Right lobe of liver (tissue), 6 donors: Measurements from ENCODE around the gene MSMB. TPM values are rescaled to one million over a fixed set of nuclear protein-coding genes. Genes with fewer than 3 reads are reported as not detected.
A peak's percentile ranks its signal among the peaks of the same experiment; 100 is the strongest.

ENCODE experiments used
- ATAC-seq, 4 donors: fragments of 200-7000 bp; cut with Tn5 transposase; one replicate each; pipeline ENCODE4 v1.9.1; 2020; ENCODE audit warnings: mild to moderate bottlenecking in 4 of 4, moderate library complexity in 4 of 4
- DNase-seq, 3 donors: peaks; one replicate each; pipeline ENCODE4 v3.0.0-alpha.2; 2020
- H3K27ac ChIP-seq, 3 donors: fragments of 200-600 bp; one replicate each; pipeline ENCODE4 v1.8.0; 2022
- H3K27me3 ChIP-seq, 2 donors: fragments of 200-600 bp; one replicate each; pipeline ENCODE4 v1.8.0; 2022
- H3K36me3 ChIP-seq, 4 donors: fragments of 200-600 bp; sonication (generic) in 1 of 4; one replicate each; pipeline versions ENCODE4 v1.5.1 to v1.8.0; 2017 to 2022; ENCODE audit warnings: control low read depth in 1 of 4
- H3K4me1 ChIP-seq, 4 donors: fragments of 200-600 bp; sonication (generic) in 1 of 4; one replicate each; pipeline versions ENCODE4 v1.5.1 to v1.8.0; 2017 to 2022; ENCODE audit warnings: control low read depth in 1 of 4
- H3K4me3 ChIP-seq, 3 donors: fragments of 200-600 bp; one replicate each; pipeline ENCODE4 v1.8.0; 2022
- H3K9me3 ChIP-seq, 4 donors: fragments of 200-600 bp; sonication (generic) in 1 of 4; one replicate each; pipeline versions ENCODE4 v1.5.1 to v1.8.0; 2017 to 2022; ENCODE audit warnings: control low read depth in 1 of 4
- CTCF ChIP-seq, 4 donors: fragments of 200-600 bp in 3 of 4; fragments of 450-650 bp in 1 of 4; IDR thresholded peaks; one replicate each; pipeline versions ENCODE4 v1.5.1 to v1.8.0; 2016 to 2022; ENCODE audit warnings: antibody characterized with exemption in 4 of 4, mild to moderate bottlenecking in 2 of 4
- POLR2A ChIP-seq: fragments of 450-650 bp; IDR thresholded peaks from one replicate; pipeline ENCODE4 v1.6.1; 2017; ENCODE audit warnings: antibody characterized with exemption, mild to moderate bottlenecking
- WGBS: methylation state at CpG from one replicate; pipeline ENCODE4 v1.1.6; 2018; ENCODE audit warnings: low coverage, low lambda C conversion rate; ENCODE audit not compliant: insufficient coverage; ENCODE audit errors: missing lambda C conversion rate; 5-methylcytosine and 5-hydroxymethylcytosine counted together
- intact Hi-C, 2 donors: fragments of 100-400 bp; cut with DNase I; formaldehyde crosslinking; loops; one replicate each; pipeline versions ENCODE4 v1.11.2 to v1.14.1; 2022
- total RNA-seq, 6 experiments: library from RNA; depleted of rRNA in 2 of 6; stranded (reverse); fragments of >200 nt in 2 of 6; fragmentation: NEBNext Ultra II Directional in 3 of 6; extraction: Animal tissue kit (Norgen Biotek cat#: 25700) in 3 of 6; gene quantifications; one replicate each; pipeline versions ENCODE4 v1.1.0 to v1.2.4, GENCODE V29; 2016 to 2023
- donor health status: DM: no; HTN: yes; CAD: no.
- donor health status: DM: no; HTN: no; CAD: no.
- donor health status: DM: no; HTN: no; CAD: no.
- donor health status: DM: no; HTN: yes; CAD: no.
- donor health status: DM: no; HTN: yes; CAD: no.

MSMB gene
- total RNA-seq, 6 experiments from 2014 or later, result 0.84 TPM; not detected in 5

GRCh38 chr10:46031648-46032532, 14.2 kb downstream of the MSMB start:
- peak in 1 of 4 donors; percentile 14 for TF ChIP-seq CTCF (IDR thresholded peaks at IDR 0.05)
- TF ChIP-seq POLR2A, result peak; percentile 70
- Histone ChIP-seq H3K4me3 (peak overlapping the region in 2 of 3 donors; percentile 83 to 93), H3K4me1 (peaks cover 0 to 78% (median 30%) of the 10 kb centered on the region in 4 donors), H3K27ac (peak overlapping the region; percentile 92 to 96 (median 95)), H3K27me3 (no peaks in the 10 kb centered on the region), H3K9me3 (no peaks in the 10 kb centered on the region), H3K36me3 (no peaks in the 10 kb centered on the region)
- intact Hi-C loops, result no loop called here
- peak; percentile 47 to 69 (median 59) for ATAC-seq
- WGBS, result 22% methylated on average over 6 of the region's 6 CpGs
- DNase-seq, result peak in 2 of 3 donors; percentile 44 to 74

GRCh38 chr10:46030091-46030937, 15.8 kb downstream of the MSMB start, which contains the start of gene NCOA4:
TSS of gene NCOA4 (minus strand) at chr10:46030623. CDS start at chr10:46016680, 13,943 bp downstream.
- Histone ChIP-seq H3K9me3 (no peaks in the 10 kb centered on the region), H3K27ac (peak within 1 kb of the TSS; percentile 92 to 96 (median 95)), H3K27me3 (no peaks in the 10 kb centered on the region), H3K36me3 (no peaks in the 10 kb centered on the region), H3K4me3 (peak within 1 kb of the TSS; percentile 77 to 93 (median 83)), H3K4me1 (peaks cover 0 to 84% (median 31%) of the 10 kb centered on the region in 4 donors)
- peak; percentile 98 to 99 (median 99) for DNase-seq
- WGBS, result under 1% methylated on average over 30 of the region's 59 CpGs
- peak; percentile 82 to 90 (median 86) for ATAC-seq
- intact Hi-C loops, result no loop called here
- TF ChIP-seq CTCF (IDR thresholded peaks at IDR 0.05) (peak; percentile 50 to 68 (median 56)), POLR2A (peak; percentile 96)

- no peak for DNase-seq
- Histone ChIP-seq H3K36me3 (no peaks in the 10 kb centered on the region), H3K9me3 (no peaks in the 10 kb centered on the region), H3K4me3 (peak overlapping the region; percentile 77 to 93 (median 83)), H3K4me1 (peaks cover 0 to 84% (median 29%) of the 10 kb centered on the region in 4 donors), H3K27me3 (no peaks in the 10 kb centered on the region), H3K27ac (peak overlapping the region; percentile 92 to 96 (median 95))
- intact Hi-C loops, result no loop called here
- TF ChIP-seq POLR2A (no peak), CTCF (IDR thresholded peaks at IDR 0.05) (no peak)
- 0% methylated on average over 6 of the region's 6 CpGs for WGBS
- ATAC-seq, result no peak
These were observed 16.5 kb downstream of the MSMB start for GRCh38 chr10:46029461-46030030.
